ENCODE results near the gene VPS45. TPM values are rescaled to one million over a fixed set of nuclear protein-coding genes. Genes with fewer than 3 reads are reported as not detected.

The VPS45 gene
- total and polyA plus RNA-seq, 2 of the 13 experiments (the other 11 are each of a cell fraction or from before 2014, with no cell fraction given) = 15.2 to 25.2 TPM

- ATAC-seq (no peak), DNase-seq (ENCODE audit: low spot score) (no peak), FAIRE-seq (no peak)
- BruUV-seq (replicated peaks) = no TSS peak
- POLR2A ChIA-PET = interaction anchor here (0.7 to 2.6 kb wide), 4 partner anchors 44 to 178 kb away, joined by 3 to 14 read pairs (median 6); partner anchors contain the start of gene OTUD7B
- Histone ChIP-seq H3K9ac (ENCODE audit: insufficient read depth, low read depth, low read length) (peak overlapping the region; percentile 92), H3K79me2 (ENCODE audit: insufficient read depth, low read length) (peaks cover 13% of the 10 kb centered on the region), H3K4me1 (ENCODE audit: insufficient read depth, low read length) (peaks cover 23% of the 10 kb centered on the region), H3K4me2 (ENCODE audit: low read depth, low read length) (peak overlapping the region; percentile 80), H3K4me3 (replicated peaks in 1 of 3; ENCODE audit: insufficient read depth in 1 of 3, low read depth in 2 of 3, low read length in 3 of 3) (peak overlapping the region; percentile 58 to 91 (median 85); a peak in 5 of 6 replicates), H3K9me3 (ENCODE audit: low read length) (no peaks in the 10 kb centered on the region), H3K27me3 (ENCODE audit: control insufficient read depth in 1 of 2, insufficient read depth in 2 of 2, low read length in 2 of 2) (no peaks in the 10 kb centered on the region; a peak in 1 of 5 replicates), H4K20me1 (ENCODE audit: insufficient read depth, low read length) (no peaks in the 10 kb centered on the region), H3K36me3 (replicated peaks in 1 of 2; ENCODE audit: control insufficient read depth in 1 of 2, insufficient read depth in 2 of 2, low read length in 2 of 2) (no peaks in the 10 kb centered on the region; a peak in 1 of 5 replicates), H3K27ac (ENCODE audit: extremely low read length, insufficient read depth, low read length) (peak overlapping the region; percentile 96), H2AFZ (ENCODE audit: low read length) (no peak overlapping the region)
- CTCF ChIA-PET (ENCODE audit: low intra/inter-chr PET ratio, low total read pairs) = no interaction called here
- intact Hi-C loops (cut with micrococcal nuclease; ENCODE audit: unreplicated experiment) = loop anchor here (2.0 to 5.0 kb wide), 3 partner anchors 56 to 96 kb away; partner anchors contain the start of gene OTUD7B
- TF ChIP-seq ZFP36L2 (CRISPR knock-in tag; IDR thresholded peaks at IDR 0.05) = no peak
- TF ChIP-seq GATA4 (IDR thresholded peaks at IDR 0.05; ENCODE audit: borderline replicate concordance, low read depth) = no peak
- TF ChIP-seq ZNF460 (CRISPR knock-in tag; IDR thresholded peaks at IDR 0.05; ENCODE audit: borderline replicate concordance) = no peak
- TF ChIP-seq ONECUT2 (CRISPR knock-in tag; IDR thresholded peaks at IDR 0.05) = no peak
- no peak for TF ChIP-seq IRF9 (CRISPR knock-in tag; IDR thresholded peaks at IDR 0.05; ENCODE audit: borderline replicate concordance)
- TF ChIP-seq ZFY (CRISPR knock-in tag; IDR thresholded peaks at IDR 0.05) = no peak
- TF ChIP-seq DBP (CRISPR knock-in tag; IDR thresholded peaks at IDR 0.05; ENCODE audit: not compliant biosample characterization) = no peak
- TF ChIP-seq ZNF207 (IDR thresholded peaks at IDR 0.05; ENCODE audit: borderline replicate concordance) = no peak
- TF ChIP-seq CENPT (CRISPR knock-in tag; IDR thresholded peaks at IDR 0.05; ENCODE audit: low read depth) = no peak
- TF ChIP-seq CBFB (CRISPR knock-in tag; IDR thresholded peaks at IDR 0.05) = no peak
- no peak for TF ChIP-seq ZNF550 (CRISPR knock-in tag; IDR thresholded peaks at IDR 0.05; ENCODE audit: borderline replicate concordance)
- TF ChIP-seq ZNF501 (CRISPR knock-in tag; IDR thresholded peaks at IDR 0.05) = no peak
- TF ChIP-seq ZNF432 (CRISPR knock-in tag; IDR thresholded peaks at IDR 0.05; ENCODE audit: borderline replicate concordance) = no peak
- no peak for TF ChIP-seq CBX2 (IDR thresholded peaks at IDR 0.05; ENCODE audit: low read depth, low read length)
- TF ChIP-seq CBX2 (CRISPR knock-in tag; IDR thresholded peaks at IDR 0.05; ENCODE audit: low read depth) = no peak
- no peak for TF ChIP-seq SALL1 (CRISPR knock-in tag; IDR thresholded peaks at IDR 0.05)
- TF ChIP-seq ZNF468 (CRISPR knock-in tag; IDR thresholded peaks at IDR 0.05) = no peak
- TF ChIP-seq ZNF772 (CRISPR knock-in tag; IDR thresholded peaks at IDR 0.05) = no peak
- no peak for TF ChIP-seq BORCS8-MEF2B (CRISPR knock-in tag; IDR thresholded peaks at IDR 0.05)
- no peak for TF ChIP-seq ZFP41 (CRISPR knock-in tag; IDR thresholded peaks at IDR 0.05; ENCODE audit: borderline replicate concordance)
- TF ChIP-seq ZNF549 (CRISPR knock-in tag; IDR thresholded peaks at IDR 0.05) = no peak
- in situ Hi-C loops (cut with HindIII; ENCODE audit: extremely low pct_ligation_motif_present, low pct_unique_long_range_greater_than_20kb) = no loop called here
These were observed 1.2 kb upstream of the VPS45 start for GRCh38 chr1:150066328-150066727.

All from HepG2 (cell line).